GM18511 (cell line): ENCODE data around the gene SEMA3E.
"Not testable (repeated sequence)": the region's sequence is repeated elsewhere in the genome, so short reads cannot be mapped to it uniquely, and the experiment has no call there.

ENCODE experiments used
- ATAC-seq: cut with Tn5 transposase; IDR thresholded peaks from one replicate; pipeline ENCODE4 v1.9.1; 2021; ENCODE audit warnings: mild to moderate bottlenecking, moderate library complexity; ENCODE audit not compliant: unreplicated experiment

Gene SEMA3E

GRCh38 chr7:83494683-83495082 lies 154.3 kb downstream of the SEMA3E start:
- no peak for ATAC-seq

GRCh38 chr7:83492802-83493201 lies 156.1 kb downstream of the SEMA3E start:
- no peak for ATAC-seq

DNA sequence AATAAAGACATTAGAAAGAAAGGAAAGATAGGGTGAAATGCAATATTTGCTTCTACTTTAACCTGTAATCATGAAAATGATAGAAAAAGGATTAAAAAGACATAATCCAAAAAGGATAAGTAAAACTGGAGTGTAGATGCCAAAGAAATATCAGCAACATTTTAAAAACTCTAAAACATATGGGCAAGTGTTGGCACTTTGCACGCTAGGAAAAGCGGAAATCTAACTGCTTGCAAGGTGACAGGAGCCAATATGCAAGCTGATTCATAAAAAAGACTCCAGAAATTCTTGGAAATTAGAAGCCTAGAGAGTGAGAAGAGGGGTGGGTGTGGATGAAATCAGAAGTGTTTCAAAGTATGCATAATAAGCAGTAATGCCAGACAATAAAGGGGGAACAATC lies 161.1 kb downstream of the SEMA3E start:
- ATAC-seq, result no peak

DNA sequence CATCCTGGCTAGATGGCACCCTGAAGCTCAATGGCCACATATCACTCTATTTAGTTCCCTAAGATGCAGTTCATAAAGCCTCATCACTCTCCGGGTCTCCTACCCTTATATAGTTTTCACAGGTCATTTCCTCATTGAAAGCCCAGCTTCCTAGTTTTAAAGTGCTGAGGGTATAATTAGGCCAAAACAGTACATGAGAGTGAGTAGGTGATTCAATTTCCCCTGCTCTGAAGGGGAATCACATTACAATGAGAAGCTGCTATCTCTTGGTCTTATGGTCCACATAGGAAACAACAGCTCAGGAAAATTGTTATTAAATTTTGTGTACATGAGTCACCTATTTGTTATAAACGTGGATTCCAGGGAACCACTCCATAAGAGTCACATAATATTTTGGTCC lies 162.0 kb downstream of the SEMA3E start:
- ATAC-seq, result peak; percentile 48

DNA sequence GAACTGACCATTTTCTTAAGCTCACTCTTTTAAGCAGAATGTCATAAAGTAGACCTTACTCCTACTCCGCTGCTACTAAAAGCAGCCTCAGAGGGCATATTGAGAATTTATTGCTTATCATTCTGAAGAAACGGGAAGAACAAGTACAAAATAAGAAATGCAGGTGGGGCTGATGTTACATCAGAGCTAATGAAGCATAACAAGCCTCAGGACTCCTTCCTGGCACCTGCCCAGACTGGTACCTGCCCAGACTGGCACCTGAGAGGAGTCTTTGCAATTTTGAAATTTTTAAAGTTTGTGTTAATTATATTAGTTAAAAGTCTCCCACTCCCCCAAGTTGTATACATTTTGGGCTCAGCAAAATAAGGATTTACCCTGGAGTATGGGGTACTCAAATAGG lies 162.4 kb downstream of the SEMA3E start:
- peak; percentile 29 for ATAC-seq

DNA sequence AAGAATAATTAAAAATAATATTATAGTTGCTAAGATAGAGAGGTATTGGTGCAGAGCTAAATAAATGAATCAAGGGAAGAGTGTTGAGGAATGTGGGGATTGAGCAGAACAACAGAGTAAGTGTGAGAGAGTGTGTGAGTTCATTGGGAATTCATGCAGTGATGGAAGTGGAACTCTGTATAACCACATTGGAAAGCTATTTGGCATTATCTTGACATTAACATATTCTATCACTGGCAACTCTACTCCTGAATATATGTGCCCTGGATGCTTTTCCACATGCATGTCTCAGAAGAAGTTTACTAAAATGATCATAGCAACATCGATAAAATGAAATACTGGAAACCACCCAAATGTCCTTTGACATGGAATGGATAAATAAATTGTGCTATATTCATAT lies 164.1 kb downstream of the SEMA3E start:
- no peak for ATAC-seq

DNA sequence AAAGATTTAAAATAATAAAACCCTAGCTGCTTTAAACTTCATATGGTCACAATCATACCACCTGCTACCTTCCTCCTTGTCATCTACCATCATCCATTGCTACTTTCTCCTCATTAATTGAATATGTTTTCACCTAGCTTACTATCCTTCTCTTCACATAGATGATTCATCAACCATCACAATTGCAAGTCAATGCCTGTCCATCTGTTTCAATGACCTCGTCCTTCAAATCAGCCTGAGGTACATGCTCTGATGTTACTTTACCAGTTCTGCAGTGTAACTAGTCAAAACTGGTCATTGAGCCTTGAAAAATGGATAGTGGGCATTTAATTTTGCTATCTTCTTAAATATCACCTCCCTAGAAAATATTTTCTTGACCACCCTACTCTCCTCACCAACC lies 164.7 kb downstream of the SEMA3E start:
- ATAC-seq, result no peak

DNA sequence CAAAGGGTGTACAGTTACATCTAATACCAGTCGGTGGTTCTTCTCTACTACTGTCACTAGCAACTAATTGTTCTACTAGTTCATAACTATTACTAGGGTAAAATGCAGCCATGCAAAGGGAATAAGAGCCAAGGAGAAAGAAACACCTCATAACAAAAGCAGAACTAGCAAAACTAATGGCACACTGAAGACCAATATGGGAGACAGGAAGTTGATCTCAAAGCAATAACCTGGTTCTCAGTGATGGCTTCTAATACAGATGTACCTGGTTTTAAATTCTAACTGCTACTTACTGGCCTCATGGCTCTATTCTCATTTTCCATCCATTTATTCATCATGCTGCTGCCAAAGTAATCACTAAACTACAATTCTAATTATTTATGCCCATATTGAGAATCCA lies 170.3 kb downstream of the SEMA3E start:
- ATAC-seq, result peak; percentile 64

DNA sequence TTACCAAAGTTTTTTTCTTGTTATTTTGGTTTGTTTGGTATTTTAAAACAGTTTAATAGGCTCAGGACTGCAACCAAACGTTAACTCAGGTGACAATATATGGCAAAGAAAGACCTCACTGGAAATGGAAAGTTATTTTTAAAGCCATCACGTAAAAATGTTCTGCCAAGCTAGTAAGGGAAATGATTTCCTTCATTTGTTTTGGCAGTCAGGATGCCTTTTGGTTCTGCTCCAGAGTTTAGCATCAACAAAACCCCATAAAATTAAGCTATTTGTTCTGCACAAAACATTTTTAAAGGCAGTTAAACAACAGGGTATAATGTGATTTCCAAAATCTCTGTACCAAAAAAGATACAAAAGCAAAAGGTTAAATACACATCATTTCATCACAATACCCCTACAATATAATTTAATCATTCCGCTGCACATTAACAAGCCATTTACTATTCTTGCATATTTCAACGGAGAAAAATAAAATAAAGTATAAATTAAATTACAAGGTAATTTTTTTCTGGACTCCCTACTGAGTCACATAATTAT lies 172.4 kb downstream of the SEMA3E start:
- no peak for ATAC-seq

DNA sequence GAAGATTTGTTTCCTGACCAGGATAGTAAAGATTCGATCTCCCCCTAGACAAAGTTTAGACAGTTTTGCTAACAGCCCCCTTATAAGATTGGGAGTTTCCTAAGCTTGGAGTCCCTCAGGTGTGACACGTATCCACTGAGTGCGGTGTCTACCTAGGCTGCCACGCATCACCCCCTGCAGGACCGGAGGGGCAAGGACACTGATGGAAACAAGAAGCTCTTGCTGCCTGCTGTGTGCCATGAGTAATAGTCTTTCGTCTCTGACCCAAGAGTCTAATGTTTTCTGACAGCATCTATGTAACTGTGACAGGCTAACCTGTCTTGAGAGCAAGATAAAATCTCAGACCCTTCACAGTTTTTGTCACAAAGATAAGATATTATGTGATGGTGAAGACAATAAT lies 173.5 kb downstream of the SEMA3E start:
- no peak for ATAC-seq

DNA sequence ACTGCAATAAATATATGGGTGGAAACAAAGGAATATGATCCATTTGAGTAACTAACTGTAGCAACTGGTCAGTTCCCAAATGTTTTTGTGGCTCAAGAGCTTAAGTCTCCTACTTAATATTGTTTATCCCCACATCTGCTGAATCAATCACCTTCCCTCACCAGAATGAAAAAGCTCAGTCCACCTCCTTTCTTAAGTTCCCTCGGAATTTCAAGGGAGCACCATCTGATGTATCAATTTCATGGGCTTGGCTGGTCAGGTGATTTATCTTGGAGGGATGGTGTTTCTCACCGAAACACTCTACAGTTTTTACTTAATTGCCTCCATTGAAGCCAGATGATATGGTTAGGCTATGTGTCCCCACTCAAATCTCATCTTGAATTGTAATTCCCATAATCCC lies 176.6 kb downstream of the SEMA3E start:
- no peak for ATAC-seq

- ATAC-seq, result no peak
Observed at GRCh38 chr7:83469491-83469890, 179.4 kb downstream of the SEMA3E start.

DNA sequence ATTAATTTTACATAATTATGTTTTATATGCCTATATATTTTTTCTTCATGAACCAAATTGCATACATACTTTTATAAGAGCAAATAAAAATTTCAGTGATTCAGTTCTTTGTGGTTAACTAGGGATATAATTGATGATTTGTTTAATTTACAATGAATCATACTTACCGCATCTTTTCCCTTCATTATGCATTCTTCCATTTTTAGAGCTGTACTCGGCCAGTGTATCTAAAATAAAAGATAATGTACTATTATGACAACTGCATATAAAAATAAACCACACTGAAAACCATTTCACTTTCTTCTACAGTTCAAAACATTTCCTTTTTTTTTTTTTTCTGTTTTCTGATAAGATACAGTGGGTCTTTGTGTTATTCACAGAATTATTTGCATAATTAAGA lies 179.9 kb downstream of the SEMA3E start:
- ATAC-seq, result no peak

DNA sequence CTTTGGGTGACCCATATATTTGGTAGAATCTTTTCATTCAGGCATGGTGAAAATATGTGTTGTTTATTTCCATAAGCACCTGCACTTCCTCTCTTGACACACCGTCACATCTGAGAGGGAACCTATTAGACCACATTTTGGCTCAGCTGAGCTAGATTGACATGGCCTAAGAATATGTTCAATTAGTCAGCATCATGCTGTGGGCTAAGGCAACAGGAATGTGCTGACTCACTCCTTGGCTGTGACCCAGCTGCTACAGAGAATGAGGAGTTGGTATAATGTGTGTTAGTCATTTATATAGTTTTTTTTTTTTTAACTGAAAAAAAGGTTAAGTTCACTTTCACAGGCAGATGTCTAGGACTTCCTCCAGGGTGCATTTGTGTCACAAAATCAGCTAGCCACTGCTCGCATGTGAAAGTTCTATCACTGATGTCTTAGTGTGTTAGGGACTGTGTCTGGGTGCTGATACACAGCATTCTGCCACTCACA lies 180.6 kb downstream of the SEMA3E start:
- peak; percentile 98 for ATAC-seq

GRCh38 chr7:83467493-83467892 lies 181.4 kb downstream of the SEMA3E start:
- ATAC-seq, result no peak

DNA sequence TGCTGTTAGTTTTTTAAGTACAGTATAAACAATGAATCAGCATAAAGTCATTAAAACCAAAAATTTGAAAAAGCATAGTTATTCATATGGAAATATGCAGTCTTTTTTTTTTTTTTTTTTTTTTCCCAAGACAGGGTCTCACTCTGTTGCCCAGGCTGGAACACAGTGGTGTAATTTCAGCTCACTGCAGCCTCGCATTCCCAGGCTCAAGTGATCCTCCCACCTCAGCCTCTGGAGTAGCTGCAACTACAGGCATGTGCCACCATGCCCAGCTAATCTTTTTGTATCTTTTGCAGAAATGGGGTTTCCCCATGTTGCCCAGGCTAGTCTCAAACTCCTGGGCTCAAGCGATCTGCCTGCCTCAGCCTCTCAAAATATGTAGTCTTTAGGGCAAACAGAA lies 182.0 kb downstream of the SEMA3E start:
- ATAC-seq, result no peak

GRCh38 chr7:83466187-83466923 lies 182.6 kb downstream of the SEMA3E start:
- no peak for ATAC-seq

DNA sequence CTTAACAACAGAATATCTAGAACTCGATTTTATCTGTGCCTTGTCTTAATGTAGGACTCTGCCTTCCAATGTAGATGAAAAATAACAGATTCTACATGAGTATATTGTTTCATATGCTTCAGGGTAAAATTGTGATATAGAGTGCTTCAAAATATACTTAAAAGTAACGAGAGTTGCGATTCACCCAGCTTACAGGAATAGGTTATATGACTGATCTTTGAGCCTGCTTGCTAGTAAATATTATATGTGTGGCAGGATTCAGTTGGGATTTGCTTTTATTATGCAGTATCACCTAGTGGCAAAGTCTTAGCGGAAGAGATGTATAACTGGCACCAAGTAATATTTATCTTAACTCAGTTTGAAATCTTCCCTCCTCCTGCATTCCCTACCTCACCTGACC lies 183.3 kb downstream of the SEMA3E start:
- ATAC-seq, result no peak

DNA sequence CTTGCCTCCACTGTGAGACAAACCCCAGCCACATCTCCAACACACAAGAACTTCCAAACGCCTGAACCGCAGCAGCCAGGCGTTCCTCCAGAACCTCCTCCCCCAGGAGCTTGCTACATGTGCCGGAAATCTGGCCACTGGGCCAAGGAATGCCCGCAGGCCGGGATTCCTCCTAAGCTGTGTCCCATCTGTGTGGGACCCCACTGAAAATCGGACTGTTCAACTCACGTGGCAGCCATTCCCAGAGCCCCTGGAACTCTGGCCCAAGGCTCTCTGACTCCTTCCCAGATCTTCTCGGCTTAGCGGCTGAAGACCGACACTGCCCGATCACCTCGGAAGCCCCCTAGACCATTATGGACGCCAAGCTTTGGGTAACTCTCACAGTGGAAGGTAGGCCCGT lies 187.1 kb downstream of the SEMA3E start:
- ATAC-seq, result not testable (repeated sequence)

DNA sequence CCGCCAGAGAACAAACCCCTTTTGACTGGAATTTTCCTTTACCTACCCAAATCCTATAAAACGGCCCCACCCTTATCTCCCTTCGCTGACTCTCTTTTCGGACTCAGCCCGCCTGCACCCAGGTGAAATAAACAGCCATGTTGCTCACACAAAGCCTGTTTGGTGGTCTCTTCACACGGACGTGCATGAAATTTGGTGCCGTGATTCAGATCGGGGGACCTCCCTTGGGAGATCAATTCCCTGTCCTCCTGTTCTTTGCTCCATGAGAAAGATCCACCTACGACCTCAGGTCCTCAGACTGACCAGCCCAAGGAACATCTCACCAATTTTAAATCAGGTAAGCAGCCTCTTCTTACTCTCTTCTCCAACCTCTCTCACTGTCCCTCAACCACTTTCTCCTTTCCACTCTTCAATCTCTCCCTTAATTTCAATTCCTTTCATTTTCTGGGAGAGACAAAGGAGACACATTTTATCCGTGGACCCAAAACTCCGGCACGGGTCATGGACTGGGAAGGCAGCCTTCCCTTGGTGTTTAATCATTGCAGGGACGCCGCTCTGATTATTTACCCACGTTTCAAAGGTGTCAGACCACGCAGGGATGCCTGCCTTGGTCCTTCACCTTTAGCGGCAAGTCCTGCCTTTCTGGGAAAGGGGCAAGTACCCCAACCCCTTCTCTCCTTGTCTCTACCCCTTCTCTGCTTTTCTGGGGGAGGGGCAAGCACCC lies 188.8 kb downstream of the SEMA3E start:
- not testable (repeated sequence) for ATAC-seq

GRCh38 chr7:83459101-83459929 lies 189.6 kb downstream of the SEMA3E start:
- not testable (repeated sequence) for ATAC-seq
